A549 (cell line): ENCODE results near the gene NEK9.

ENCODE experiments used
- ESRRA ChIP-seq: fragments of 150-350 bp; IDR thresholded peaks from 2 replicates; pipeline ENCODE4 v1.6.1; 2014; ENCODE audit warnings: mild to moderate bottlenecking, low read length, borderline replicate concordance
- MAX ChIP-seq: IDR thresholded peaks from 2 replicates; pipeline ENCODE4 v1.6.1; 2012
- POLR2AphosphoS2 ChIP-seq: conservative IDR thresholded peaks from 2 replicates; pipeline ENCODE4 v1.6.1; 2012; ENCODE audit warnings: low read length, improper control_type of control experiment, inconsistent platforms

GRCh38 chr14:75091251-75091650 is 35.6 kb downstream of the NEK9 start:
- TF ChIP-seq MAX, result no peak
- TF ChIP-seq ESRRA, result no peak
- no peak for TF ChIP-seq POLR2AphosphoS2
